ENCODE results near the gene PHB1.

The PHB1 gene

DNA sequence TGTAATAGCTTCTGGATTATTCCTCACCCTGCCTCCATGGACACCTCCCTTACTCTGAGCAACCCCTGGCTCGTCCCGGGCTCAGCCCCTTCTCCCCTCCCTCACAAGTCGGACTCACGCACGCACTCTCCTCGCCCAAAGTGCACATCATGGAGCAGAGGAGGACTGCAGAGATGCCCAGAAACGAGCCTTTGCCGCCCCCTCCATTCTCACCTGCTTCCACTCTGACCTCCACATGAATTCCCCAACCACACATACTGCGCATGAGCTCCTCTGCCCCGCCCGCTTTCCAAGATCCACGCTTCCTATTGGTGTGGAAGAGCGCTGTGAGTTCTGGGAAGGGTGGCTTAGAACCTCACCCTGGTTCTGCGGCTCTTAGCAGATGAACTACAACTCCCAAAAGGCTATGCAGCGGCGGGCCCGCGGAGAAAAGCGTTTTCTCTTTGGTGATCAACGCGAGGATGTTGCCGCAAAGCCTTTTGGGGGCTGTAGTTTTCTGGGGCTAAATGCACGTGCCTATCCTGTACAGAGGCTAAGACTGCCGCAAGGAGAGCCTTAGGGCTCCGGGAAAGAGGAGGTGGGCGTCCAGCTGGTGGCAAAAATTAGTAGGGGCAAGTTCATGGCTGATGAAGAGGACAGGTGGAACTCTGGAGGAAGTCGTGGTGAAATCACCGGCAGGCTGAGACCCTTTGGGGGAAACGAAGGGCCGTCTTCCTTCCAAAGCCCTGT is at the start of gene PHB1:
TSS of gene PHB1 (minus strand) at position 261 of the 729 bp plus-strand sequence. CDS start 1,618 bp downstream, outside the sequence.
- peak; percentile 99 for DNase-seq

DNA sequence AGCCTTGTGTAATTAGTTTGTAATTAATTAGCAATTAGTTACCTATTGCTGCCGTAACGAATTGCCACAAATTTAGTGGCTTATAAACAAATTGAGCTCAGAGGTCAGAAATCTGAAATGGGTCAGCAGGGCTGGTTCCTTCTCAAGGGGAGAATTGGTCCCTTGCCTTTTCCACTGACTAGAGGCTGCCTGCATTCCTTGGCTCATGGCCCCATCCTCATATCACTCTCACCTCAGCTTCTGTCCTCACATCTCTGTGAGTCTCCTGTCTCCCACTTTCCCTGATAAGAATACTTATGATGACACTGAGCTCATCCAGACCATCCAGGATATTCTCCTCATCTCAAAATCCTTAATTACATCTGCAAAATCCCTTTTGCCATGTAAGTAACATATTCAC is 49.4 kb upstream of the PHB1 start:
- DNase-seq = no peak

DNA sequence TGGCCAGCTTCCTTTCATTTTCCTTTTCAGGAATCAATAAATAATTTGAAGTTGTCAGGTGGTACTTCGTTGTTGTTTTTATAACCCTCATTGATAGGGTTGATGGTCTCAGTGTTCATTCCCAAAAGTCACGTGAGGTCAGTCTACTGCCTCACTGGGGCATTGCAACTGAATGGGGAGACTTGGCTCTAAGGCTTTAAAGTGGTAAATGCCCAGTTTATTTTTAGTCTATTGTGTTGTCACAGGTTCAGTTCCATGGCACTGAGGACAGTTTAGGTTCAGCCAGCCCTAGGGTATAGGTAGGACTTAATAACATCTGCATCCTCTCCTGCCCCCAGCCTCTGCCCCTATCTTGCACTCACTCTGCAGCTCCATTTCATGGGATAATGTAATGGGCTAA is 46.9 kb upstream of the PHB1 start:
- DNase-seq = no peak

DNA sequence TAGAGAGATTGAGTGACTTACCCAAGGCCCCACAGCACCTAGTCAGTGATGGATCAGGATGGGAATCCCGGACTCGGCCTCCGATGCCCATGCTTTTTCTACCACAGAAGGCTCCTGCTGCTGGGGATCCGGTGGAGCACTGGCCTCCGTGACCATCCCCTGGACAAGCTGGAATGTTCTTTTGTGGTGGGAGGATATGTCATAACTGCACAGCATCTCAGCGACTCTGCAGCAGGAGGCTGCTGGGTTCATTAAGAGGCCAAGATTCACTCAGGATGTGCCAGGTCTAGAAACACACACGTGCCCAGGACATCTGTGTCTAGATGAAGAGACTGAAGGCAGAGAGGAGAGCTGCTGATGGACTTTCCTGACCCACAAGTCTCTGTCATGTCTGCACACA is 45.7 kb upstream of the PHB1 start:
- DNase-seq = no peak

DNA sequence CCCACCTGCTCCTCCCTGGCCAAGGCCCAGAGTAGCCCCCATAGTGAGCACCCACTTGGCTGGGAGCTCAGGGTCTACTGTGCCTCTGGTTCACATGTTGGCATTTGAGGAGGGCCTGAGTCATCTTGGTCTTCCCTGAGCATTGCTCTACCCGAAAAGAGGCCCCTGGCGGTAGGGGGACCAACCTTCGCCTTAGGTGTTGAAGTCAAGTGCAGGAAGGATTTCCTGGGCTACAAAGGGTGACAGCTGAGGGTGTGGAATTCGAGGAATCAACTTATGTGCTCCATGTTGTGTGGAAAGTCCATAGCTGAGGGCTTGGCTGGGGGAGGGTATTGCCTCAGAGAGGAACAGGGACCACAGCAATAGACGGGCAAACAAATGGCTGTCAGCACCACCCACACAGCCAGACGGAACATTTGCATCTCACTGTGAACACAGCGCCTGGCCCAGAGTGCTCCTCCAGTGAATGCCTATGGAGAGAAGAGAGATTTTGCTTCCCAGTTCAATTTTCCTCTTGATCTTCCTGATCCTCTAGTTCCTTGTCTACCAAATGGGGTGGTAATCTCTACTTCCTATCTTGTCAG is 44.8 kb upstream of the PHB1 start:
- no peak for DNase-seq

DNA sequence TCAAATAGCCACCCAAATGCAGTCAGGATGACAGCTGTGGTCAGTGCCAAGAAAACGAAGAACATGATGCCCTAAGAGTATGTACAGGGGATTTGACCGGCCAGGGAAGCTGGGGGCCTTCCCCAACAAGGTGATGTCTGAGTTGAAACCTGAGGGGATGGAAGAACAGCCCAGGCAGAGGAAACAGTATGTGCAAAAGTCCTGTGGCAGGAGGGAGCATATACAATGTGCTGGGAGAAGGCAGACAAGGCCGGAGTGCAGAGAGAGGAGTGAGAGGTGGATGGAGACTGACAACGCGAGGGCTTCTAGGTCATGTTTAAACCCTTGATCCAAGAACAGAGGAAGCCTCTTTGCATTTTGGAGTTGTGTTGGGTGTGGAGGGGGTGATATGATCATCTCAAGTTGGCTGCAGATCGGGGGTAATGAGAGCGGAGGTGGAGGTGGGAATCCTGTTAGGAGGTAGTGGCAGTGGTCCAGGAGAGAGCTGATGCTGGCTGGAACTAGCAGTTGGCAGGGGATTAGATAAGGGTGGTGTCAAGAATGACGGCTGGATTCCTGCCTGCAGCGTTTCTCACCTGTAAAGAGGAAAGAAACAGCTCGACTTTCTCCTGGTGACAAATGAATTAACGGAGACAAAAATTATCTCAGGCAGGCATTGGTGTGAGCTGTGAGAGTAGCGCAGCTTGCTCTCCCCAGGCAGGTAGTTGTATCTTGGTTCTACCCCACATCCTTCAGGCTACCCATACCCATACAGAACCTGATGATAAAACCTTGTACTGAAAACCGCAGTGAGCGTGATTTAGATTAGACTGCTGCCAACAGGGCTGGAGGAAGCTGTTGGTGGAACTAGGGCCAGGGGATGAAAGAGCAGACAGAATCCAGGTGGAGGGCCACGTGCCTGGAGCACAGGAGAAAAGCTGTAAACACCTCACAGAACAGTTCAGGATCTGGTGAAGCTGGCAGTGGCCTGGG is 43.2 kb upstream of the PHB1 start:
- no peak for DNase-seq

DNA sequence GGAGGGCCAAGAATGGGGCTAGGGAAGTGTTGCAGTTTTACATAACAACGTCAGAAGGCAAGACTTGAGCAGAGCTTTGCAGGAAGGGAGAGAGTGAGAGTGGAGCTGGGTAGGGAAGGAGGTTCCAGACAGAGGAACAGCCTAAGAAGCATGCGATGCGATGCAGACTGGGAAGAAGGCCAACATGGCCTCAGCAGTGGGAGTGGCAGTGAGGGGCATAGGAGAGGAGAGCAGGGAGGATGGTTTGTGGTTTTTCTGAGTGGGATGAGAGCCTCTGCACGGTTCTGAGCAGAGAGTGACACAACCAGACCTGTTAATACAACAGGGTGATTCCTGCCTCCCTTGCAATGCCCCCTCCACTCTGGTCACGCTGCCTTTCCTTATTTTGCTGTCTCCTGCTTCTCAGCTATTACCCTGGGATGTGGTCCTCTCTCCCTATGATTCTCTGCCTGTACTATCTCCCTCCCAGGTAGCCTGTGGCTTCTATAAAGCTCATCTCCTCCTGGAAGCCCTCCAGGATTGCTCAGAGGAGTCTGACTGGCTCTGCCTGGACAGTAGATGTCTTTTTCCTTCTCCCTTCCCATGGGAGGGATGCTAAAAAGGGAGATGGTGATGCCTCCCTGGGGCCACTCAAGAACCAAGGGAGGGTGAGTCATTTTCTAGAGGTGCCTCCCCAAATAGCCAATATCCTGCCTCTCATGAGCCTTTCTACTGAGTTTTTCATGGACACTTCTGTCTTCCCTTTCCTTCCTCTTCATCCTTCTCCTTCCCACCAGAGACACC is 41.7 kb upstream of the PHB1 start:
- DNase-seq = peak; percentile 38

DNA sequence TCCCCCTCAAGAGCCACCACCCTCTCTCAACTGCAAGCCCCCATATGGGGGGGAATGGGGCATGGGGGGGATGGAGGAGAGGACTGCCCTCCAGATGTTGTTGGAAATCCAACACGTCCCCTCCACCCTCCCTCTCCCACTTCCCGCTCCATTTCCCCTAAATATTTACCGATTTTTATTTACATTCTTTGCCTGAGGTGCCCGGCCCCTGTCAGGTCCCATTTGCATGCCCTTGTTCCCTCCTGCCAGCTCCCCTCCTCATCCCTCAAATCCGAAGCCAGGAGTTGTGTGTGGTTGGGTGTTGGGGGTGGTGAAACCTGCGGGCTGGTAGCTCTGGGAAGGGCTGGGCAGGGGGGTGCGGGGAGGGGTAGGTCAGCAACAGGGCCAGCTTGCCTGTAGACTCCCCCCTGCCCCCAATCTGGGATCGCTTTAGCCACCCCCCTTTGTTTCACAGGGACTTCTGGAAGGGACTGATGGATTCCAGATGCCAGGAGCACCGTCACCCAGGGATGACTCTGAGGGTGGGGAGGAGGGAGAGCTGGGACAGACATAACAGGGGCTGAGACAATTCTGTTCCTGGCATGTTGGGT is 40.7 kb upstream of the PHB1 start:
- no peak for DNase-seq

DNA sequence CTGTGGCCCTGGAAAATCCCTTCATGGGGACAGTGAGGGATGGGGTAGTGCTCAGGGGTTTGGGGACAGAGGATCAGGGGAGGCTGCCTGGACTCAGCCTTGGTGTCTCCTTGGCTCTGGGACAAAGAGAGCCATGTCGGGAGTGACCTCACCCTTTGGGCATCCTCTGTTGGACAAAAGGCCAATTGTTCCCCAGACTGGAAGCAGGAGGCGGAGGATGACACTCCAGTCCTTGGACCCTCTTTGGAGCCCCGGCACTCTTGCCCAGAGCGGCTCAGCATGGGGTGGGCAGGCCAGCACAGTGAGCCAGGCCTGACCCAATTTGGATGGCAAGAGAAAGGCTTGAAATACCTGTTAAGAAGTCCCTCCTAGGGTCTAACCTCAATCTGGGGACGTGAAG is 39.4 kb upstream of the PHB1 start:
- no peak for DNase-seq

DNA sequence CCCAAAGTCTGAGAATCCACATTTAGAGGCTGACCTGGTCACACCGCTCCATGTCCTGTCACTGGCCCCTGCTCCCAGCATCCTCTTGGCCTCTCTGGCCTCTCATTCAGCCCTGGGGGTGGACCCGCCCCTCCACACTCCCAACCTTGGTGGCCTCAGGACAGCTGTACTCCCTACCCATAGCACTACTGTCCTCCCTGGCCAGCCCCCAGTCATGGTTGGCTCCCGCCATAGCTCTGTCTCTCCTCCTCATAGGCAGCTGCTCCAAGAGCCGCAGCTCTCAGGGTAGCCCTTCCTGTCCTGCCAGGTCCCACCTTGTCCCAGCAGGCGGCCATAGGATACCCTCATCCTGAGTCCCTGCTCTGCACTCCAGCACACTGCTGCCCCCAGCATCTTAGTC is 38.0 kb upstream of the PHB1 start:
- no peak for DNase-seq

DNA sequence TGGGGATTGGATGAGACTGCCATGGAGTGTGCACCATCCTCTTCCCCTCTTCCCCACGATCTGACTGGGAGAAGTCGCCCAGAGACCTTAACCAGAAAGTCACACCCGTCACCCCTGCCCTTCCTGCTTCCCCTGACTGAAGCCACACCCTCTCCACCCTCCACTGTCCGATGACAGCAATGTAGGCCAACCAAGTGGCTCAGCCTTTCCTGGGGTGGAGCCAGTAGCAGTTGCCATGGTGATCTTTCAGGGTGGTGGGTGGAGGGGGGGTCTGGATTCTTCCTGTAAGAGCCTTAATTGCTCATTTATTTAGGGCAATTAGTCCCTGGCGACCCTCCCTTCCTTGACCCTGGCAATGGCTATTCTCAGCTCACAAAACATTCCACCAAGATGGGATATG is 37.5 kb upstream of the PHB1 start:
- no peak for DNase-seq

DNA sequence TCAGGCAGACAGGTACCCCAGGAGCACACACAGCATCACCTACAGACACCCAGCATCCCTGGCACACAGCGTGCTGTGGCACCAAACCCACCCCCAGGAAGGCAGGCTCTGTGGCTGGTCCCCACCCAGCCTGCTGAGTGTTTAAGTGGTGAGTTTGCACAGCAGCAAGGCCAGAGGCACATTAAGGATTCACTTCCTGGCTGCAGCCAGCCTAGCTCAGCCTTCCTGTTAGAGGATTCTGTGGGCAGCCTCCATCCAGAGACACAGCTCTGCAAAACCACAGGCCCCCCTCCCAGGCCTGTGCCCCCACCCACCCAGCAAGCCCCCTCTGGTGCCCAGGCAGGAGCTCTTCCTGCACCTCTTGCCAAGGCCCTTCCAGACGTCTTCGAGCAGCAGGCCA is 36.1 kb upstream of the PHB1 start:
- no peak for DNase-seq

DNA sequence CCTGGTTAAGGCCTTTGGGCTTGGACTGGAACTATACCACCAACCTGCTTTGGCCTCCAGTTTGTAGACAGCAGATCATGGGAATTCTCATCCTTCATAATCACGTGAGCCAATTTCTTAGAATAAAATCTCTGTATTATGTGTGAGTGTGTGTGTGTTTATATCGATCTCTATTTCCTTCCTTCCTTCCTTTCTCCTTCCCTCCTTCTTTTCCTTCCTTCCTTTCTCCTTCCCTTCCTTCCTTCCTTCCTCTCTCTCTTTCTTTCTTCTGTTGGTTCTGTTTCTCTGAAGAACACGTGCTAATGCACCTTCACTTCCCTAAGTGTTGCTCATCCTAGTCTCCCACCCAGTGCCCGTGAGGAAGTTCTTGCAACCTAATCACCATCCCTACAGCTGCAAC is 35.5 kb upstream of the PHB1 start:
- no peak for DNase-seq

DNA sequence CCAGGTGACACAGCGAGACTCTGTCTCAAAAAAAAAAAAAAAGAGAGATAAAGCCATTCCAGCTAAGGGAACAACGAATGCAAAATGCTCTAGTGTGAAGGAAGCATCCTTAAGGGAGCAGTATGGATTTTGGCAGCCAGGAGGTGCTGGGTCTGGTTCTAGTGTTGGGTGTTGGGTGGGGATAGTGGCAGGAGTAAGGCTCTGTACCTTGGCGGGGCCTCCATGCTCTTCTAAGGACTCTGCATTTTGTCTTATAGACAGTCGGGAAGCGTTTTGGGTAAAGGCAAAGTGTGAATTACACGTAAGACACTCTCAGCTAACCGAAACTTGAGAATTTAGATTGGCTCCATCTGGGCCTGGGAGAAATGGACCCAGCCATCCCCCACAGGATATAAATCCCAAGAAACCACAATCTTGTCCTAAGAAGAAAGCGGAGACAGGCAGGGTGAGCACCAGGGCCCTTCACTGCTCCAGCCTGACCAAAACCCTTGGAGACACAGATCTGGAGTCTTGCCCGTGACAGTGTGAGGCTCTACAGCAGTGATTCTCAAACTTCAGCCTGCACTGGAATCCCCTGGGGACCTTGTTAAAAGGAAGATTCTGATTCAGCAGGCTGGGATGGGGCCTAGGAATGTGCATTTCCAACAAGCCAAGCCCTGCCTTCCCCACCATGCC is 33.1 kb upstream of the PHB1 start:
- no peak for DNase-seq

DNA sequence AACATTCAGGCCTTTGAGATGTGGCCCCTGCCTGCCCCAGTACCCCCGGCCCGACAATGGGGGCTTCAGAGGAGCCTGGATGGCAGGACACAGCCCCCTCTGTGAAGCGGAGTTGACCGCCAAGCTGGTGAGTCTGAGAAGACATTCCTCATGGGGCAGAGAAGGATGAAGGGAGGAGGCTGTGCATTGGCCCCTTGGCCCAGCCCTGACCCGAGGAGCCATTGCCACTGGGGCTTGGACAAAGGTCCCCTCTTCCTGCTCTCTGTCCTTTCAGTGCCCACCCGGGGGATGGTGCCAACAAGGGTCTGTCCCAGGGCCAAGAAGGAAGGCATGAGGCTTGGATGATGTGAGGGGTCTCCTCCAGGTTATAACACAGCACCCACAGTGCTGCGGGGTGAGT is 30.9 kb upstream of the PHB1 start:
- DNase-seq = no peak

DNA sequence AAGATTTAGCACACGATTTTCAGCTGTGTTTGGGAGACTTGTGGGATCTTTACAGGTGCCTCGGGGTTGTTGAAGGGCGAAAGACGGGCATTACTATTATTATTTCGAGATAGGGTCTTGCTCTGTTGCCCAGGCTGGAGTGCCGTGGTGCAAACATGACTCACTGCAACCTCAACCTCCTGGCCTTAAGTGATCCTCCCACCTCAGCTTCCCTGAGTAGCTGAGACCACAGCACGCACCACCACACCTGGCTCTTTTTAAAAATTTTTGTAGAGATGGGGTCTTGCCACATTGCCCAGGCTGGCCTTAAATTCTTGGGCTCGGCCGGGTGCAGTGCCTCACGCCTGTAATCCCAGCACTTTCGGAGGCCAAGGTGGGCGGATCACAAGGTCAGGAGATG is 29.7 kb upstream of the PHB1 start:
- no peak for DNase-seq

DNA sequence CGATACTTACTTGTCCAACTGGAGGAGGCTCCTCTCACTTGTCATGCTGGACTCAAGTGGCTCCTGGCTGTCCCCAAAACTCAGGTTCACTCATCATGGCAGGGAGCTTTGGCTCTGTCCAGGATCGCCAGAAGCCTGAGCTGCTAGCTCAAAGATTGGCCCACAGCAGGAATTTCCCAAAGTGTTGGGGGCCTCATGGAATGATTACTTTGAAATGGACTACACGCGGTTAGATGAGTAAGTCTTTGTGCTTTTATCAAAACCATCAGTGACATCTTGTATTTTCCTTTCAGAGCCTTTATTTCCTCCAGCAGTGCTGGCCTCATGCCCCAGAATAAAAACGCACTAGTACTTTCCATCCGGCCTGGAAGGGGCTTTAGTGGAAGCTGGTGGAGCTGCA is 29.2 kb upstream of the PHB1 start:
- no peak for DNase-seq

DNA sequence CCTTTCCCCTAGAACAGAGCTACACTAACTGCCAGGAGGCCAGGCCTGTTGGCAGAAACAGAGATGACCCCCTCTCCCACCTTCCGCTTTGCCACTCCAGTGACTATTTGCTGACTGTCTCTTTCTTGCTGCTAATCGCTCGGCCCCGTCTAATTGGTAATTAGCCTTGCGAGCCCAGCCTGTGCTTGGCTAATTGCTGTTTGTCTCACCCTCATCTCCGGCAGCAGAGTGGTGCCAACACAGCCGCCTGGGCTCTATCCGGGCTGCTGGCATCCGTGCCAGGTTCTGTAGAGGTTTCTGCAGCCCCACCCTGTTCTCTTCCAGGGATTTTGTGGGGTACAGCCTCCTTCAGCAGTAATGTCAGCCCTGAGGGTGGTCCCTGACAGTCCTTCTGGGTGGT is 27.4 kb upstream of the PHB1 start:
- no peak for DNase-seq

DNA sequence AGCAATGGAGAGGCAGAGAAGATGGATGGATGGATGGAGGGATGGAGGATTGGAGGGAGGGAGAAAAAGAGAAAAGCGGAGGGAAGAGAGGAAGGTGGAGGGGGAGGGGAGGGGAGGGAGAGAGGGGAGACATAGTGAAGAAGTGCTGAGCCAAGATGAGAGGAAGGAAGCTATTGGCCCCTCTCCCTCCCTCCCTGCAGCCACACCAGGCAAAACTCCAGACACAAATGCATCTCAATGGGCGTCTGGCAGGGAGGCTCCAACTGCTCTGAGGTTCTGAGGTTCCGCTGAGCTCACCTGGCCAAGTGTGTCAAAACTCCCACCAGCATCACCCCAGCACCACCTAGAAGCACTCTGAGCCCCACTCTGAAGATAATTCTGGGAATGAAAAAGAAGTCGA is 26.9 kb upstream of the PHB1 start:
- no peak for DNase-seq

DNA sequence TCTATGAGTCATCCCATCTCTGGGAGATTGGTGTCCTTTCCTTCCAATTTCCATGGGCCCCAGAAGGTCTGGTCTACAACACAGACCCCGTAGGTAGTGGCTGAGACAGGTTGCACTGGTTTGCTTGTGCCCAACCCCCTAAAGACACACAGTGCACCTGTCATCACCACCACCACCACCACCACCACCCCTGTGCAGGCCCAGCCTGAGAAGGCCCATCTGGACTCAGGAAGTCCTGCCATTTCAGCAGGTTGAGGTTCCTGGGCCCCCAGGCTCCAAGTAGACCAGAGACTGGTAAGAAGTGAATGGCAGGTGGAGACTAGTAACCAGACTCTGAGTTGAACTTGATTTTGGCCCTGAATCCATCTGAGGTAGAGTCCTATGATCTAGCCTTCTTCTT is 25.9 kb upstream of the PHB1 start:
- no peak for DNase-seq

DNA sequence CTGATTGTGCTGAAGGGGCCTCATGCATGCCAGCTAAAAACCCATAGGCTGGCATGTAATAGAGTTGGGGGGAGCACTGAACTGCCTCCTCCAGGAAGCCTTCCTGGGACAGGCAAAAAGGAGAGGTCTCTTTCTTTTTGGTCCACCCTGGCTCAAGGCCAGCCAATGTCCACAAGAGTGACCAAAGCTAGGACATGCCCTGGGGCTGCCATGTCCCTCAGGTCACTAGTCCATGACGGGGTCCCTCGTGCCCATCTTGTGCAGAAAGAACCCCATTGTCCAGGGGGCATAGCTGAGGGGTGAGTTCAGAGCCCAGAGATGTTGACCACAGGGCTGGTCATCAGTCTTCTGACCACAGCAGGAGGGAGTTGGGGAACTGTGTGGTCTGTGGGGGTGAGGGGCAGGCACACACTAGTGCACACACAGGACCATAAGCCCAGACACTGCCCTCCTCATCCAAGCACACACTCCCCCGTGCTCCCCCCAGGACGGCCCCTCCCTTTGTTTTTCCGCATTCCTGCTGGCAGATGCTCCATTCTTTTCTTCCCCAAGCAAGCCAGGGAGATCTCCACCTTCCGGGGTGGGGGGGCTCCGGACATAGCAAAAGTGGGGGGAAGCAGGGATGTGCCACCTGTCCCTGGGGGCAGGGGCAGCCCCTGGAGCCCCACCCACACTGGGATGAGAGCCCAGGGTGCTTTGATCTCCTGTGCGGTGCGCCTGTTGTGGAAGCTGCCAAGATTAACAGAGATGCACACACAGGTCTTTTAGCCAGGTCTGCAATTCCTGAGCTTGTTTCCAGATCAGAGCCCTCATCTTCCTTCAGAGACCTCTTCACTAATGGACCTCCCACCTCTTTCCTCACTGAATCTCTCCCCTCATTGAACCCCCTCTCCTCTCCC is 25.2 kb upstream of the PHB1 start:
- no peak for DNase-seq

Measured in hematopoietic multipotent progenitor cell treated with erythropoietin and hydrocortisone succinate and interleukin-3 and kit ligand, for 8 days (in vitro differentiated cells).